Endothelial cell (in vitro differentiated cells): ENCODE results near the gene KCNIP1. TPM values are rescaled to one million over a fixed set of nuclear protein-coding genes. Genes with fewer than 3 reads are reported as not detected.

Source experiments
- DNase-seq: peaks from one replicate; pipeline ENCODE4 v3.0.0; 2021; ENCODE audit warnings: low spot score
- H3K27ac Mint-ChIP-seq: one replicate; pipeline ENCODE4 v1.8.0; 2021; ENCODE audit warnings: mixed read lengths, inconsistent platforms; ENCODE audit not compliant: unreplicated experiment
- H3K27me3 Mint-ChIP-seq: one replicate; pipeline ENCODE4 v1.8.0; 2021; ENCODE audit warnings: mild to moderate bottlenecking, moderate library complexity, mixed read lengths, inconsistent platforms; ENCODE audit not compliant: unreplicated experiment
- H3K36me3 Mint-ChIP-seq: one replicate; pipeline ENCODE4 v1.8.0; 2021; ENCODE audit warnings: mild to moderate bottlenecking, low read depth, mixed read lengths, inconsistent platforms; ENCODE audit not compliant: unreplicated experiment
- H3K4me1 Mint-ChIP-seq: one replicate; pipeline ENCODE4 v1.8.0; 2021; ENCODE audit warnings: mild to moderate bottlenecking, mixed read lengths, inconsistent platforms; ENCODE audit not compliant: unreplicated experiment
- H3K4me3 Mint-ChIP-seq: one replicate; pipeline ENCODE4 v1.8.0; 2021; ENCODE audit warnings: mild to moderate bottlenecking, mixed read lengths, inconsistent platforms; ENCODE audit not compliant: unreplicated experiment
- H3K9me3 Mint-ChIP-seq: one replicate; pipeline ENCODE4 v1.8.0; 2021; ENCODE audit warnings: mixed read lengths, inconsistent platforms; ENCODE audit not compliant: unreplicated experiment
- CTCF ChIP-seq: fragments of 200-600 bp; sonication (generic); IDR thresholded peaks from one replicate; pipeline ENCODE4 v1.5.0; 2021; ENCODE audit warnings: antibody characterized with exemption; ENCODE audit not compliant: unreplicated experiment
- total RNA-seq: library from RNA; stranded (reverse); fragmentation: NEBNext Ultra II Directional; extraction: Animal tissue kit (Norgen Biotek cat#: 25700); gene quantifications from one replicate; pipeline ENCODE4 v1.2.1, GENCODE V29; 2021; ENCODE audit not compliant: unreplicated experiment

KCNIP1 gene
- total RNA-seq, 1 donor from 2014 or later: 6.1 TPM

GRCh38 chr5:170477906-170478305 lies 25.9 kb upstream of the KCNIP1 start:
- TF ChIP-seq CTCF: no peak
- Mint-ChIP-seq H3K4me1 (peaks cover 14% of the 10 kb centered on the region), H3K9me3 (no peaks in the 10 kb centered on the region), H3K27me3 (no peaks in the 10 kb centered on the region), H3K36me3 (no peaks in the 10 kb centered on the region), H3K27ac (no peak overlapping the region), H3K4me3 (no peak overlapping the region)
- DNase-seq: no peak

DNA sequence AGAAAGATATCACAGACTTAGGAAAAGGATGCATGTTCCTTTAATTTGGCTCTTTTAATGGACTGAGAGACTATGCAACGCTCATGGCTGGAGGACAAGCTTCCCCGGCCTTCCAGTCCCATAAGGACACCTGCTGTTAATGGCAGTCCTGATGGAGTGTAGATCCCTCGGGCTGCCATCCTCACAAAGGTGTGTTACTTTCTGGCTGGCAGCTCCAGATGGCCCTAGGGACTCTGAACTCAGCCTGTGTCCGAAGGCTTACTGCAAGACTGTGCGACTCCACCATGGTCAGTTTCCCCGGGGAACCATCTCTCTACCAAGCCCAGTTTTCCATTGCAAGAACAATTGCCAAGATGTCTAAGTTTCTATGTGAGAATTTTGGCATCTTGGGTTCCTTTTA lies 25.5 kb upstream of the KCNIP1 start:
- Mint-ChIP-seq H3K4me3 (no peak overlapping the region), H3K9me3 (no peaks in the 10 kb centered on the region), H3K27me3 (no peaks in the 10 kb centered on the region), H3K36me3 (no peaks in the 10 kb centered on the region), H3K27ac (no peak overlapping the region), H3K4me1 (peaks cover 14% of the 10 kb centered on the region)
- no peak for DNase-seq
- TF ChIP-seq CTCF: no peak

GRCh38 chr5:170479484-170479883 lies 24.3 kb upstream of the KCNIP1 start:
- Mint-ChIP-seq H3K27ac (no peak overlapping the region), H3K4me1 (peaks cover 11% of the 10 kb centered on the region), H3K36me3 (no peaks in the 10 kb centered on the region), H3K9me3 (no peaks in the 10 kb centered on the region), H3K27me3 (no peaks in the 10 kb centered on the region), H3K4me3 (no peak overlapping the region)
- no peak for DNase-seq
- no peak for TF ChIP-seq CTCF

- TF ChIP-seq CTCF: no peak
- Mint-ChIP-seq H3K9me3 (no peaks in the 10 kb centered on the region), H3K36me3 (no peaks in the 10 kb centered on the region), H3K4me1 (peaks cover 10% of the 10 kb centered on the region), H3K4me3 (no peak overlapping the region), H3K27ac (no peak overlapping the region), H3K27me3 (no peaks in the 10 kb centered on the region)
- no peak for DNase-seq
These were observed 23.6 kb upstream of the KCNIP1 start for GRCh38 chr5:170480260-170480659.

DNA sequence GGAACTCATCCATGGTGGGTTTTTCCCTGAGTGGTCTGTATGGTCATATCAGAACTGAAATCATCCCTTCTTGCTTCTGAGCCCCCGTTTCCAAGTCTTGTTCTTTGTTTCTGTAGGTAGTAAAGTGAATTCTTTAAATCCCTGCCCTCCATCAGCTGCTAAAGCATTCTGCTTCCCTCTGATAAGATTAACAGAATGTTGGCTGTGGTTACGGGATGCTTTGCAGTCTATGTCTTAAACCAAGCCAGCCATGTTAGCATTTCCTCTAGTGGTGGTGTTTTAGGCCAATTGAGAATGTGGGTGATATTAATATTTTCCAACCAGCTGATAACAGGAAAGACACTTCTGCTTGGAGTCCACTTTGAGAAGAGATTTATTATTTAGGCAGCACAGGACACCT lies 22.0 kb upstream of the KCNIP1 start:
- Mint-ChIP-seq H3K27ac (no peak overlapping the region), H3K4me1 (peaks cover 6% of the 10 kb centered on the region), H3K4me3 (no peak overlapping the region), H3K9me3 (no peaks in the 10 kb centered on the region), H3K27me3 (no peaks in the 10 kb centered on the region), H3K36me3 (no peaks in the 10 kb centered on the region)
- no peak for DNase-seq
- TF ChIP-seq CTCF: no peak
